B cell (primary cell): ENCODE measurements around the gene LPIN3.

ENCODE experiments used
- CTCF ChIP-seq: fragments of 200-600 bp; IDR thresholded peaks from one replicate; pipeline ENCODE4 v1.8.0; 2022; ENCODE audit warnings: antibody characterized with exemption, mild to moderate bottlenecking
- EZH2 ChIP-seq: IDR thresholded peaks from 2 replicates; pipeline ENCODE4 v1.6.1; 2012; ENCODE audit warnings: borderline replicate concordance, low read depth, mild to moderate bottlenecking, moderate library complexity, low read length; ENCODE audit not compliant: insufficient read depth, poor library complexity, severe bottlenecking

DNA sequence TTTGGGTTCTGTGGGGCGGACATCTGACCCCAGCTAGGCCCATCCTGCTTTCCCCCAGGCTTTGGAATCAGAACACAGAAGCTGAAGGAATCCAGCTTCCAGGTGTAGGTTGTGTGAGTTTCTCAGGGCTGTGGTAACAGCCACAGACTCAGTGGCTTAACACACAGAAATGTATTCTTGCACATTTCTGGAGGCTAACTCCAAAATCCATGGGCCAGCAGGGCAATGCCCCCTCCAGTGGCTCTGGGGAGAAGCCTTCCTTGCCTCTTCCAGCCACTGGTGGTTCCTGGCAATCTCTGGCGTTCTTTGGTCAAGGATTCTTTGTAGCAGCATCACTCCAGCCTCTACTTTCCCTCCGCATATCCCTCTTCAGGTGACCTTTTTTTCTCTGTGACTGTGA lies 27.3 kb downstream of the LPIN3 start:
- TF ChIP-seq CTCF (no peak), EZH2 (no peak)
